Measurements from ENCODE around the gene LHPP.

The LHPP gene

GRCh38 chr10:124624895-124625294, 163.3 kb downstream of the LHPP start:
- no peak overlapping the region for H3K9ac ChIP-seq (ENCODE audit: low read length)
- no peak overlapping the region for H3K14ac ChIP-seq (ENCODE audit: low read length in 2 of 2)
- H3K79me1 ChIP-seq (replicated peaks; ENCODE audit: low read length, poor library complexity, severe bottlenecking) = peaks cover 36% of the 10 kb centered on the region
- H4K91ac ChIP-seq (ENCODE audit: low read length) = no peak overlapping the region
- H3K23ac ChIP-seq (ENCODE audit: low read length in 2 of 2) = no peak overlapping the region
- 96% methylated on average over 16 of the region's 16 CpGs for WGBS
- H3K27ac ChIP-seq (ENCODE audit: low read length, poor library complexity, severe bottlenecking) = no peak overlapping the region
- no peak overlapping the region for H3K4ac ChIP-seq (ENCODE audit: low read depth in 1 of 2, low read length in 2 of 2)
- peaks cover 8% of the 10 kb centered on the region for H3K4me1 ChIP-seq (ENCODE audit: control insufficient read depth, insufficient read depth, low read depth, low read length)
- no peak overlapping the region for H2AK5ac ChIP-seq (ENCODE audit: low read length, severe bottlenecking)
- H3K9me3 ChIP-seq (ENCODE audit: control insufficient read depth, low read length) = no peaks in the 10 kb centered on the region
- H4K8ac ChIP-seq (ENCODE audit: low read length) = no peak overlapping the region
- H3K4me2 ChIP-seq (ENCODE audit: low read length, poor library complexity, severe bottlenecking) = no peak overlapping the region
- no peak for DNase-seq
- no peak overlapping the region for H2AFZ ChIP-seq (ENCODE audit: low read depth, low read length)
- peaks cover 0 to 38% of the 10 kb centered on the region in 2 experiments for H3K36me3 ChIP-seq (ENCODE audit: control insufficient read depth in 1 of 2, insufficient read depth in 2 of 2, low read depth in 1 of 2, low read length in 2 of 2)
- no peak overlapping the region for H2BK12ac ChIP-seq (ENCODE audit: low read length in 2 of 2)
- no peak overlapping the region for H3K18ac ChIP-seq (ENCODE audit: low read depth in 1 of 2, low read length in 2 of 2)
- no peak overlapping the region for H2BK5ac ChIP-seq (ENCODE audit: low read depth, low read length, poor library complexity, severe bottlenecking)
- H2BK120ac ChIP-seq (ENCODE audit: low read depth, low read length) = no peak overlapping the region
- no peak overlapping the region for H3K4me3 ChIP-seq (ENCODE audit: insufficient read depth in 1 of 2, low read depth in 1 of 2, low read length in 2 of 2)
- no peak overlapping the region for H2BK15ac ChIP-seq (ENCODE audit: low read depth, poor library complexity, severe bottlenecking)
- H3K27me3 ChIP-seq (ENCODE audit: control insufficient read depth in 1 of 2, insufficient read depth in 1 of 2, low read length in 2 of 2) = no peaks in the 10 kb centered on the region

- Histone ChIP-seq H3K4me2 (ENCODE audit: low read length, poor library complexity, severe bottlenecking) (no peak overlapping the region), H3K4me3 (ENCODE audit: insufficient read depth in 1 of 2, low read depth in 1 of 2, low read length in 2 of 2) (no peak overlapping the region), H2BK12ac (ENCODE audit: low read length in 2 of 2) (no peak overlapping the region), H3K18ac (ENCODE audit: low read depth in 1 of 2, low read length in 2 of 2) (no peak overlapping the region), H4K91ac (ENCODE audit: low read length) (no peak overlapping the region), H3K27me3 (ENCODE audit: control insufficient read depth in 1 of 2, insufficient read depth in 1 of 2, low read length in 2 of 2) (no peaks in the 10 kb centered on the region), H3K36me3 (ENCODE audit: control insufficient read depth in 1 of 2, insufficient read depth in 2 of 2, low read depth in 1 of 2, low read length in 2 of 2) (peaks cover 0 to 33% of the 10 kb centered on the region in 2 experiments), H2BK15ac (ENCODE audit: low read depth, poor library complexity, severe bottlenecking) (no peak overlapping the region), H2AFZ (ENCODE audit: low read depth, low read length) (no peak overlapping the region), H3K4me1 (ENCODE audit: control insufficient read depth, insufficient read depth, low read depth, low read length) (peaks cover 8% of the 10 kb centered on the region), H3K27ac (ENCODE audit: low read length, poor library complexity, severe bottlenecking) (no peak overlapping the region), H2BK120ac (ENCODE audit: low read depth, low read length) (no peak overlapping the region), H2AK5ac (ENCODE audit: low read length, severe bottlenecking) (no peak overlapping the region), H3K23ac (ENCODE audit: low read length in 2 of 2) (no peak overlapping the region), H2BK5ac (ENCODE audit: low read depth, low read length, poor library complexity, severe bottlenecking) (no peak overlapping the region), H3K14ac (ENCODE audit: low read length in 2 of 2) (peak overlapping the region in 1 of 2 experiments; percentile 5), H3K79me1 (replicated peaks; ENCODE audit: low read length, poor library complexity, severe bottlenecking) (peaks cover 40% of the 10 kb centered on the region), H3K9ac (ENCODE audit: low read length) (peak overlapping the region; percentile 9), H4K8ac (ENCODE audit: low read length) (no peak overlapping the region), H3K9me3 (ENCODE audit: control insufficient read depth, low read length) (no peaks in the 10 kb centered on the region), H3K4ac (ENCODE audit: low read depth in 1 of 2, low read length in 2 of 2) (no peak overlapping the region)
- WGBS = 93% methylated on average over 23 of the region's 23 CpGs
- DNase-seq = no peak
Observed at GRCh38 chr10:124625831-124626238, 164.2 kb downstream of the LHPP start.

- H3K36me3 ChIP-seq (ENCODE audit: control insufficient read depth in 1 of 2, insufficient read depth in 2 of 2, low read depth in 1 of 2, low read length in 2 of 2) = peaks cover 0 to 26% of the 10 kb centered on the region in 2 experiments
- H3K27ac ChIP-seq (ENCODE audit: low read length, poor library complexity, severe bottlenecking) = no peak overlapping the region
- H4K8ac ChIP-seq (ENCODE audit: low read length) = no peak overlapping the region
- H3K9me3 ChIP-seq (ENCODE audit: control insufficient read depth, low read length) = no peaks in the 10 kb centered on the region
- H3K4ac ChIP-seq (ENCODE audit: low read depth in 1 of 2, low read length in 2 of 2) = no peak overlapping the region
- no peak overlapping the region for H3K4me3 ChIP-seq (ENCODE audit: insufficient read depth in 1 of 2, low read depth in 1 of 2, low read length in 2 of 2)
- H2BK120ac ChIP-seq (ENCODE audit: low read depth, low read length) = no peak overlapping the region
- H2AK5ac ChIP-seq (ENCODE audit: low read length, severe bottlenecking) = no peak overlapping the region
- no peak overlapping the region for H2AFZ ChIP-seq (ENCODE audit: low read depth, low read length)
- no peaks in the 10 kb centered on the region for H3K27me3 ChIP-seq (ENCODE audit: control insufficient read depth in 1 of 2, insufficient read depth in 1 of 2, low read length in 2 of 2)
- H2BK5ac ChIP-seq (ENCODE audit: low read depth, low read length, poor library complexity, severe bottlenecking) = no peak overlapping the region
- peak overlapping the region in 1 of 2 experiments; percentile 42 for H3K18ac ChIP-seq (ENCODE audit: low read depth in 1 of 2, low read length in 2 of 2)
- peaks cover 8% of the 10 kb centered on the region for H3K4me1 ChIP-seq (ENCODE audit: control insufficient read depth, insufficient read depth, low read depth, low read length)
- no peak overlapping the region for H3K9ac ChIP-seq (ENCODE audit: low read length)
- no peak for DNase-seq
- H3K79me1 ChIP-seq (replicated peaks; ENCODE audit: low read length, poor library complexity, severe bottlenecking) = peaks cover 43% of the 10 kb centered on the region
- no peak overlapping the region for H2BK12ac ChIP-seq (ENCODE audit: low read length in 2 of 2)
- H3K23ac ChIP-seq (ENCODE audit: low read length in 2 of 2) = no peak overlapping the region
- H3K4me2 ChIP-seq (ENCODE audit: low read length, poor library complexity, severe bottlenecking) = no peak overlapping the region
- no peak overlapping the region for H2BK15ac ChIP-seq (ENCODE audit: low read depth, poor library complexity, severe bottlenecking)
- no peak overlapping the region for H4K91ac ChIP-seq (ENCODE audit: low read length)
- 90% methylated on average over 13 of the region's 13 CpGs for WGBS
- no peak overlapping the region for H3K14ac ChIP-seq (ENCODE audit: low read length in 2 of 2)
Observed at GRCh38 chr10:124626759-124627380, 165.2 kb downstream of the LHPP start.

- Histone ChIP-seq H3K27me3 (ENCODE audit: control insufficient read depth in 1 of 2, insufficient read depth in 1 of 2, low read length in 2 of 2) (no peaks in the 10 kb centered on the region), H2BK15ac (ENCODE audit: low read depth, poor library complexity, severe bottlenecking) (no peak overlapping the region), H3K4me2 (ENCODE audit: low read length, poor library complexity, severe bottlenecking) (no peak overlapping the region), H3K4ac (ENCODE audit: low read depth in 1 of 2, low read length in 2 of 2) (no peak overlapping the region), H3K4me1 (ENCODE audit: control insufficient read depth, insufficient read depth, low read depth, low read length) (peaks cover 10% of the 10 kb centered on the region), H3K18ac (ENCODE audit: low read depth in 1 of 2, low read length in 2 of 2) (no peak overlapping the region), H2BK12ac (ENCODE audit: low read length in 2 of 2) (no peak overlapping the region), H3K36me3 (ENCODE audit: control insufficient read depth in 1 of 2, insufficient read depth in 2 of 2, low read depth in 1 of 2, low read length in 2 of 2) (peaks cover 0 to 16% of the 10 kb centered on the region in 2 experiments), H2AK5ac (ENCODE audit: low read length, severe bottlenecking) (no peak overlapping the region), H3K23ac (ENCODE audit: low read length in 2 of 2) (peak overlapping the region in 1 of 2 experiments; percentile 9), H4K91ac (ENCODE audit: low read length) (no peak overlapping the region), H4K8ac (ENCODE audit: low read length) (no peak overlapping the region), H3K27ac (ENCODE audit: low read length, poor library complexity, severe bottlenecking) (no peak overlapping the region), H2AFZ (ENCODE audit: low read depth, low read length) (no peak overlapping the region), H3K9me3 (ENCODE audit: control insufficient read depth, low read length) (no peaks in the 10 kb centered on the region), H2BK120ac (ENCODE audit: low read depth, low read length) (no peak overlapping the region), H3K14ac (ENCODE audit: low read length in 2 of 2) (no peak overlapping the region), H3K79me1 (replicated peaks; ENCODE audit: low read length, poor library complexity, severe bottlenecking) (peaks cover 49% of the 10 kb centered on the region), H3K4me3 (ENCODE audit: insufficient read depth in 1 of 2, low read depth in 1 of 2, low read length in 2 of 2) (no peak overlapping the region), H3K9ac (ENCODE audit: low read length) (no peak overlapping the region), H2BK5ac (ENCODE audit: low read depth, low read length, poor library complexity, severe bottlenecking) (no peak overlapping the region)
- WGBS = 86% methylated on average over 12 of the region's 12 CpGs
- DNase-seq = no peak
Observed at GRCh38 chr10:124627866-124628675, 166.4 kb downstream of the LHPP start.
